Liver (tissue), 9 donors: ENCODE data around the gene PLA1A. TPM values are rescaled to one million over a fixed set of nuclear protein-coding genes. Genes with fewer than 3 reads are reported as not detected.

Experiments used
- DNase-seq: peaks from one replicate; pipeline ENCODE4 v3.0.0-alpha.2; 2017; ENCODE audit warnings: low spot score
- H3K27ac ChIP-seq, 2 donors: one replicate each; pipeline ENCODE4 v1.7.0; 2013; ENCODE audit warnings: inconsistent platforms in 2 of 2, low read length in 2 of 2, control low read depth in 1 of 2, low read depth in 1 of 2, mild to moderate bottlenecking in 1 of 2
- H3K27me3 ChIP-seq, 4 donors: one replicate each; pipeline versions ENCODE4 v1.6.1 to v1.7.0; 2013; ENCODE audit warnings: low read length in 3 of 4, inconsistent platforms in 1 of 4, mild to moderate bottlenecking in 1 of 4, moderate library complexity in 1 of 4; ENCODE audit not compliant: control insufficient read depth in 4 of 4, insufficient read depth in 4 of 4
- H3K36me3 ChIP-seq, 4 donors: one replicate each; pipeline versions ENCODE4 v1.6.1 to v1.7.0; 2013; ENCODE audit warnings: low read length in 3 of 4, mild to moderate bottlenecking in 3 of 4, low read depth in 1 of 4, moderate library complexity in 1 of 4; ENCODE audit not compliant: control insufficient read depth in 4 of 4, insufficient read depth in 3 of 4
- H3K4me1 ChIP-seq, 4 donors: one replicate each; pipeline versions ENCODE4 v1.6.1 to v1.7.0; 2013; ENCODE audit warnings: low read length in 3 of 4, mild to moderate bottlenecking in 3 of 4, moderate library complexity in 1 of 4; ENCODE audit not compliant: control insufficient read depth in 4 of 4, insufficient read depth in 4 of 4
- H3K4me3 ChIP-seq, 3 donors: one replicate each; pipeline versions ENCODE4 v1.6.1 to v1.7.0; 2013; ENCODE audit warnings: low read length in 3 of 3, control low read depth in 1 of 3, low read depth in 1 of 3, mild to moderate bottlenecking in 1 of 3
- H3K9ac ChIP-seq, 2 donors: one replicate each; pipeline ENCODE4 v1.7.0; 2013; ENCODE audit warnings: low read length in 2 of 2, mild to moderate bottlenecking in 2 of 2, moderate library complexity in 2 of 2, control low read depth in 1 of 2, low read depth in 1 of 2
- H3K9me3 ChIP-seq, 4 donors: one replicate each; pipeline versions ENCODE4 v1.6.1 to v1.7.0; 2013; ENCODE audit warnings: low read length in 3 of 4; ENCODE audit not compliant: control insufficient read depth in 4 of 4
- EGR1 ChIP-seq, 2 donors: IDR thresholded peaks; 2 replicates each; pipeline ENCODE4 v1.6.1; 2016 to 2018; ENCODE audit warnings: antibody characterized with exemption in 2 of 2, low read depth in 2 of 2
- FOXA1 ChIP-seq: IDR thresholded peaks from 2 replicates; pipeline ENCODE4 v1.6.1; 2016; ENCODE audit warnings: antibody characterized with exemption
- FOXA2 ChIP-seq: IDR thresholded peaks from 2 replicates; pipeline ENCODE4 v1.6.1; 2016; ENCODE audit warnings: antibody characterized with exemption
- HNF4A ChIP-seq, 2 donors: conservative IDR thresholded peaks; 2 replicates each; pipeline ENCODE4 v1.6.1; 2016; ENCODE audit warnings: antibody characterized with exemption in 2 of 2, mild to moderate bottlenecking in 2 of 2
- HNF4G ChIP-seq: IDR thresholded peaks from 2 replicates; pipeline ENCODE4 v1.6.1; 2016; ENCODE audit warnings: antibody characterized with exemption
- JUND ChIP-seq, 2 donors: IDR thresholded peaks; 2 replicates each; pipeline ENCODE4 v1.6.1; 2016; ENCODE audit warnings: antibody characterized with exemption in 2 of 2
- NR2F2 ChIP-seq: IDR thresholded peaks from 2 replicates; pipeline ENCODE4 v1.6.1; 2016; ENCODE audit warnings: antibody characterized with exemption
- RAD21 ChIP-seq, 2 donors: IDR thresholded peaks; 2 replicates each; pipeline ENCODE4 v1.6.1; 2016; ENCODE audit warnings: antibody characterized with exemption in 2 of 2, mild to moderate bottlenecking in 2 of 2
- RXRA ChIP-seq, 2 donors: IDR thresholded peaks; 2 replicates each; pipeline ENCODE4 v1.6.1; 2017 to 2018; ENCODE audit warnings: antibody characterized with exemption in 2 of 2, mild to moderate bottlenecking in 1 of 2
- TAF1 ChIP-seq: conservative IDR thresholded peaks from 2 replicates; pipeline ENCODE4 v1.6.1; 2016; ENCODE audit warnings: antibody characterized with exemption, mild to moderate bottlenecking
- WGBS: extraction: QIAGEN DNeasy Blood & Tissue Kit; methylation state at CpG from one replicate; pipeline ENCODE4 v1.1.7; 2013; 5-methylcytosine and 5-hydroxymethylcytosine counted together
- polyA plus RNA-seq, 2 donors: library from polyadenylated mRNA; stranded (reverse) in 1 of 2; unstranded in 1 of 2; fragments of 200-250 nt in 1 of 2; fragments of >200 nt in 1 of 2; fragmentation: Nextera tagmentation in 1 of 2; extraction: Ambion mirVana in 1 of 2; gene quantifications; one replicate each; pipeline versions ENCODE4 v1.2.1 to v1.2.3, GENCODE V29; 2013 to 2015
- total RNA-seq, 2 donors: library from RNA; depleted of rRNA; stranded (reverse); fragments of >200 nt; gene quantifications; one replicate each; pipeline ENCODE4 v1.2.3, GENCODE V29; 2014
- TF ChIP-seq, protein P1 (sequence below): IDR thresholded peaks from 2 replicates; pipeline ENCODE4 v1.6.1; 2016; ENCODE audit warnings: antibody characterized with exemption, mild to moderate bottlenecking
- TF ChIP-seq, protein P2 (sequence below): IDR thresholded peaks from 2 replicates; pipeline ENCODE4 v1.6.1; 2016; ENCODE audit warnings: antibody characterized with exemption
- TF ChIP-seq, protein P3 (sequence below): fragments of 150-350 bp; IDR thresholded peaks from 2 replicates; pipeline ENCODE4 v1.5.1; 2017; ENCODE audit warnings: improper control_type of control experiment, low read depth, low read length; ENCODE audit not compliant: missing input control
- TF ChIP-seq, protein P4 (sequence below): IDR thresholded peaks from 2 replicates; pipeline ENCODE4 v1.6.1; 2016; ENCODE audit warnings: antibody characterized with exemption
- TF ChIP-seq, protein P5 (sequence below): IDR thresholded peaks from 2 replicates; pipeline ENCODE4 v1.6.1; 2016; ENCODE audit warnings: antibody characterized with exemption
- donor health status: healthy.
- donor health status: healthy.
- donor health status: healthy.
- donor health status: healthy.
- donor health status: healthy.

Gene PLA1A
- total and polyA plus RNA-seq, 4 donors = 6.0 to 63.9 (median 33.0) TPM

DNA sequence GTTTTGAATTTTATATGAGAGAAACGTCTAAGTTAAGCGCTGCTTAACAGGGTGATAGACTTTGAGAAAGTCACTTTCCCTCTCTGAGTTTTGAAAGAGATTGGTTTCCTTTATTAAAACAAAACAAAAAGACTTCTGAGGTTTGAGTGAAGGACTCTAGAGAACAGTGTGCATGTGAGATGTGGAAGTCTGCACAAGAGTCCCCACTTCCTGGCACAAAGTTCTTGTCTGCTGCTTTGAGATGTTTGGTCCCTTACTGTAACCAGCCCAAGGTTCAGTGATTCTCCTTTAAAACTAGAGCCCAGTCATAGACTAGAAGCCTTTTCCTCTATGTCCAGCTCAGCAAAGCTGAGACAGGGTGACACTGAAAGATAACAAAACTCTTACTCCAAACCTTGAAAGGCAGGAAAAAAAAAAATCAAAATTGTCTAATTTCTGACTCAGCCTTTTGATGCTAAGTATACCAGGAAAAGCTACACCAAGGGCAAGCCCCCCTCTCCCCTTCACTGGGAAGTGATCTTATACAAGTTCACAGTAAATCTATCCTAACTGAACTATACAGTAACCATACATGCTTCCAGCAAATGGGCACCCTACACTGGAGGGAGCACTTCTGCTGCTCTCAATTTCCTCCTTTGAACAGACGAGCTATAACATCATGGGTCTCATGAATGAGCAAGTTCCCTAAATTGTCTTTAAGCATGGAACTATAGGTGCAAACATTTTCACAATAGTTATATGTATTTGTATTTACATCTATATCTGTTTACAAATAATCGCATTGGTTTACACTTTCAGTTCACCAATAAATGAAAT is 60.4 kb downstream of the PLA1A start (continued):
- TF ChIP-seq, protein P1, sequence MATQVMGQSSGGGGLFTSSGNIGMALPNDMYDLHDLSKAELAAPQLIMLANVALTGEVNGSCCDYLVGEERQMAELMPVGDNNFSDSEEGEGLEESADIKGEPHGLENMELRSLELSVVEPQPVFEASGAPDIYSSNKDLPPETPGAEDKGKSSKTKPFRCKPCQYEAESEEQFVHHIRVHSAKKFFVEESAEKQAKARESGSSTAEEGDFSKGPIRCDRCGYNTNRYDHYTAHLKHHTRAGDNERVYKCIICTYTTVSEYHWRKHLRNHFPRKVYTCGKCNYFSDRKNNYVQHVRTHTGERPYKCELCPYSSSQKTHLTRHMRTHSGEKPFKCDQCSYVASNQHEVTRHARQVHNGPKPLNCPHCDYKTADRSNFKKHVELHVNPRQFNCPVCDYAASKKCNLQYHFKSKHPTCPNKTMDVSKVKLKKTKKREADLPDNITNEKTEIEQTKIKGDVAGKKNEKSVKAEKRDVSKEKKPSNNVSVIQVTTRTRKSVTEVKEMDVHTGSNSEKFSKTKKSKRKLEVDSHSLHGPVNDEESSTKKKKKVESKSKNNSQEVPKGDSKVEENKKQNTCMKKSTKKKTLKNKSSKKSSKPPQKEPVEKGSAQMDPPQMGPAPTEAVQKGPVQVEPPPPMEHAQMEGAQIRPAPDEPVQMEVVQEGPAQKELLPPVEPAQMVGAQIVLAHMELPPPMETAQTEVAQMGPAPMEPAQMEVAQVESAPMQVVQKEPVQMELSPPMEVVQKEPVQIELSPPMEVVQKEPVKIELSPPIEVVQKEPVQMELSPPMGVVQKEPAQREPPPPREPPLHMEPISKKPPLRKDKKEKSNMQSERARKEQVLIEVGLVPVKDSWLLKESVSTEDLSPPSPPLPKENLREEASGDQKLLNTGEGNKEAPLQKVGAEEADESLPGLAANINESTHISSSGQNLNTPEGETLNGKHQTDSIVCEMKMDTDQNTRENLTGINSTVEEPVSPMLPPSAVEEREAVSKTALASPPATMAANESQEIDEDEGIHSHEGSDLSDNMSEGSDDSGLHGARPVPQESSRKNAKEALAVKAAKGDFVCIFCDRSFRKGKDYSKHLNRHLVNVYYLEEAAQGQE = no peak
- TF ChIP-seq RXRA (IDR thresholded peaks at IDR 0.05) (no peak), FOXA1 (no peak)
- TF ChIP-seq, protein P2, sequence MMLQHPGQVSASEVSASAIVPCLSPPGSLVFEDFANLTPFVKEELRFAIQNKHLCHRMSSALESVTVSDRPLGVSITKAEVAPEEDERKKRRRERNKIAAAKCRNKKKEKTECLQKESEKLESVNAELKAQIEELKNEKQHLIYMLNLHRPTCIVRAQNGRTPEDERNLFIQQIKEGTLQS = no peak

DNA sequence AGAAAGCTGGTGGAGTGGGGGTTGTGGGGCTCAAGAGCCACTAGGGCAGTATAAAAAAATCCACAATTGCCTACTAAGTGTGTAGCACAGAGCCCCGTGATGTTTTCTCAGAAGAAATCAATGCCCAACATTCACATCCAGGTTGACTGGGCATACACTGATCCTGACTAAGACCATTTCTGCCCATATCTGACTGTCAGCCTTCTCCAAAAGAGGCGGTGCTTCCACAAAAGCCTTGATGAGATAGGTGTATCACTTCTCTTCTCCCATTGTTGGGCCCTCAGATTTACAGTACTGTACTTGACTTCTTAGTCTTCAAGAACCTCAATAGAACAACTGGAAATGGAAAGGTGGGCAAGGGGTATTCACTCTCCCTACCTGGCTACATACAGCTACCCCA is 61.3 kb downstream of the PLA1A start:
- Histone ChIP-seq H3K9ac (no peak overlapping the region), H3K36me3 (no peaks in the 10 kb centered on the region), H3K27ac (no peak overlapping the region), H3K4me3 (no peak overlapping the region), H3K9me3 (no peaks in the 10 kb centered on the region), H3K4me1 (no peaks in the 10 kb centered on the region), H3K27me3 (no peaks in the 10 kb centered on the region)
- TF ChIP-seq, protein P3, sequence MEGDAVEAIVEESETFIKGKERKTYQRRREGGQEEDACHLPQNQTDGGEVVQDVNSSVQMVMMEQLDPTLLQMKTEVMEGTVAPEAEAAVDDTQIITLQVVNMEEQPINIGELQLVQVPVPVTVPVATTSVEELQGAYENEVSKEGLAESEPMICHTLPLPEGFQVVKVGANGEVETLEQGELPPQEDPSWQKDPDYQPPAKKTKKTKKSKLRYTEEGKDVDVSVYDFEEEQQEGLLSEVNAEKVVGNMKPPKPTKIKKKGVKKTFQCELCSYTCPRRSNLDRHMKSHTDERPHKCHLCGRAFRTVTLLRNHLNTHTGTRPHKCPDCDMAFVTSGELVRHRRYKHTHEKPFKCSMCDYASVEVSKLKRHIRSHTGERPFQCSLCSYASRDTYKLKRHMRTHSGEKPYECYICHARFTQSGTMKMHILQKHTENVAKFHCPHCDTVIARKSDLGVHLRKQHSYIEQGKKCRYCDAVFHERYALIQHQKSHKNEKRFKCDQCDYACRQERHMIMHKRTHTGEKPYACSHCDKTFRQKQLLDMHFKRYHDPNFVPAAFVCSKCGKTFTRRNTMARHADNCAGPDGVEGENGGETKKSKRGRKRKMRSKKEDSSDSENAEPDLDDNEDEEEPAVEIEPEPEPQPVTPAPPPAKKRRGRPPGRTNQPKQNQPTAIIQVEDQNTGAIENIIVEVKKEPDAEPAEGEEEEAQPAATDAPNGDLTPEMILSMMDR = no peak
- TF ChIP-seq NR2F2 (no peak), JUND (IDR thresholded peaks at IDR 0.05) (no peak), RXRA (IDR thresholded peaks at IDR 0.05) (no peak), RAD21 (IDR thresholded peaks at IDR 0.05) (no peak), HNF4G (no peak), HNF4A (conservative IDR thresholded peaks at IDR 0.05) (no peak), FOXA2 (no peak), FOXA1 (no peak), EGR1 (IDR thresholded peaks at IDR 0.05; ENCODE audit: low read depth in 2 of 2) (no peak), TAF1 (no peak)
- TF ChIP-seq, protein P1 = no peak
- TF ChIP-seq, protein P2 = no peak
- TF ChIP-seq, protein P4, sequence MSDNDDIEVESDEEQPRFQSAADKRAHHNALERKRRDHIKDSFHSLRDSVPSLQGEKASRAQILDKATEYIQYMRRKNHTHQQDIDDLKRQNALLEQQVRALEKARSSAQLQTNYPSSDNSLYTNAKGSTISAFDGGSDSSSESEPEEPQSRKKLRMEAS = no peak
- TF ChIP-seq, protein P5, sequence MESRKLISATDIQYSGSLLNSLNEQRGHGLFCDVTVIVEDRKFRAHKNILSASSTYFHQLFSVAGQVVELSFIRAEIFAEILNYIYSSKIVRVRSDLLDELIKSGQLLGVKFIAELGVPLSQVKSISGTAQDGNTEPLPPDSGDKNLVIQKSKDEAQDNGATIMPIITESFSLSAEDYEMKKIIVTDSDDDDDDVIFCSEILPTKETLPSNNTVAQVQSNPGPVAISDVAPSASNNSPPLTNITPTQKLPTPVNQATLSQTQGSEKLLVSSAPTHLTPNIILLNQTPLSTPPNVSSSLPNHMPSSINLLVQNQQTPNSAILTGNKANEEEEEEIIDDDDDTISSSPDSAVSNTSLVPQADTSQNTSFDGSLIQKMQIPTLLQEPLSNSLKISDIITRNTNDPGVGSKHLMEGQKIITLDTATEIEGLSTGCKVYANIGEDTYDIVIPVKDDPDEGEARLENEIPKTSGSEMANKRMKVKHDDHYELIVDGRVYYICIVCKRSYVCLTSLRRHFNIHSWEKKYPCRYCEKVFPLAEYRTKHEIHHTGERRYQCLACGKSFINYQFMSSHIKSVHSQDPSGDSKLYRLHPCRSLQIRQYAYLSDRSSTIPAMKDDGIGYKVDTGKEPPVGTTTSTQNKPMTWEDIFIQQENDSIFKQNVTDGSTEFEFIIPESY = no peak
- DNase-seq = no peak
- WGBS = 96% methylated on average over 2 of the region's 2 CpGs
